HepG2 (cell line): ENCODE results near the gene ZNF749. TPM values are rescaled to one million over a fixed set of nuclear protein-coding genes. Genes with fewer than 3 reads are reported as not detected.

ENCODE experiments used
- ARID5B ChIP-seq: IDR thresholded peaks from 2 replicates; pipeline ENCODE4 v1.4.0; 2020; ENCODE audit warnings: mild to moderate bottlenecking, missing genetic modification reagents
- CBX1 ChIP-seq: IDR thresholded peaks from one replicate; pipeline ENCODE4 v1.6.1; 2016; ENCODE audit warnings: antibody characterized with exemption, low read depth
- DPF2 ChIP-seq: sonication (generic); formaldehyde crosslinking; IDR thresholded peaks from 2 replicates; pipeline ENCODE4 v1.4.0; 2020; ENCODE audit warnings: mild to moderate bottlenecking, low read depth, missing genetic modification reagents, borderline replicate concordance
- NFIC ChIP-seq: IDR thresholded peaks from 2 replicates; pipeline ENCODE4 v1.6.1; 2012; ENCODE audit warnings: mild to moderate bottlenecking, low read length, inconsistent platforms
- SETDB1 ChIP-seq: sonication (generic); formaldehyde crosslinking; IDR thresholded peaks from 2 replicates; pipeline ENCODE4 v1.5.1; 2020; ENCODE audit warnings: missing genetic modification reagents, mild to moderate bottlenecking, borderline replicate concordance
- ZBTB39 ChIP-seq: sonication (generic); formaldehyde crosslinking; IDR thresholded peaks from 2 replicates; pipeline ENCODE4 v1.5.0; 2020; ENCODE audit warnings: missing genetic modification reagents
- polyA plus RNA-seq, 8 experiments: library from polyadenylated mRNA; depleted of rRNA in 3 of 8; stranded (reverse) in 7 of 8; unstranded in 1 of 8; fragments of >200 nt; fragmentation: Illumina TruSeq in 4 of 8; extraction: Trizol in 4 of 8; gene quantifications; 2 replicates each; pipeline versions ENCODE4 v1.2.1 to v1.2.3, GENCODE V29; 2011 to 2016; ENCODE audit warnings: low read depth in 4 of 8, missing spikeins in 1 of 8, mixed read lengths in 1 of 8; ENCODE audit not compliant: insufficient read depth in 1 of 8
- total RNA-seq, 5 experiments: library from RNA; depleted of rRNA; stranded (reverse); fragments of >200 nt; fragmentation: Illumina TruSeq; extraction: Trizol; gene quantifications; 2 replicates each; pipeline ENCODE4 v1.2.3, GENCODE V29; 2016; ENCODE audit warnings: low read depth in 1 of 5
- TF ChIP-seq, protein P1 (sequence below): sonication (generic); formaldehyde crosslinking; conservative IDR thresholded peaks from 2 replicates; pipeline ENCODE4 v1.4.0; 2020; ENCODE audit warnings: missing genetic modification reagents

Gene ZNF749
- total and polyA plus RNA-seq, 2 of the 13 experiments (the other 11 are each of a cell fraction or from before 2014, with no cell fraction given) = 18.9 to 21.0 TPM

DNA sequence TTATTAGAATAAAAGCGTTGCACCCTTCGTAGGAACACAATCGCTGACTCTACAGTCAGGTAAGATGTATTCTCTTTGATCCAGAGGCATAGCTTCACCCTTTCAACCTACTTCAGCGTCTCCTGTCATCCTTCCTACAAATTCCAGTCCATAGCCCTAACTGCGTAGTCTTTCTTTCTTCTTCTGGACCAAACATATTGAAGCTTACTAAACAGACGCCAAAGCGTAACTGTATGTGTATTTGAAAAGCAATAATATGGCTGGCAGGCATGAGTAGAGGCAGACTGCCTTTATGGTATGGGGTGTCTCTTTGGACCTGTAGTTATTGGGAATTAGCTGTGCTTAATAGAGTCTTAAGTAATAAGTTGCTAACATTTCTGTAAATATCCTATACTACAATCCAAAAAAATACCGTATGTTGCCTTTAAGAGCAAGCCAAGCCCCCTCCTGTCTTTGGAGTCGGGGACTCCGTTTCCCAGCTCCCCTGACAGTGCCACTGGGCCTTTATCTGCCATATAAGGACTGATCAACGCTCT lies 45.9 kb upstream of the ZNF749 start (continued):
- TF ChIP-seq NFIC = no peak
- TF ChIP-seq CBX1 = no peak
- TF ChIP-seq DPF2 (CRISPR knock-in tag) = no peak
- no peak for TF ChIP-seq ARID5B (CRISPR knock-in tag)
- peak; percentile 13; the same call in 1 of the 2 replicates for TF ChIP-seq ZBTB39 (CRISPR knock-in tag)
- TF ChIP-seq SETDB1 (CRISPR knock-in tag) = no peak
- TF ChIP-seq, protein P1, sequence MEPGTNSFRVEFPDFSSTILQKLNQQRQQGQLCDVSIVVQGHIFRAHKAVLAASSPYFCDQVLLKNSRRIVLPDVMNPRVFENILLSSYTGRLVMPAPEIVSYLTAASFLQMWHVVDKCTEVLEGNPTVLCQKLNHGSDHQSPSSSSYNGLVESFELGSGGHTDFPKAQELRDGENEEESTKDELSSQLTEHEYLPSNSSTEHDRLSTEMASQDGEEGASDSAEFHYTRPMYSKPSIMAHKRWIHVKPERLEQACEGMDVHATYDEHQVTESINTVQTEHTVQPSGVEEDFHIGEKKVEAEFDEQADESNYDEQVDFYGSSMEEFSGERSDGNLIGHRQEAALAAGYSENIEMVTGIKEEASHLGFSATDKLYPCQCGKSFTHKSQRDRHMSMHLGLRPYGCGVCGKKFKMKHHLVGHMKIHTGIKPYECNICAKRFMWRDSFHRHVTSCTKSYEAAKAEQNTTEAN = no peak
